GM20431 (cell line): ENCODE data around the gene BGLAP.

ENCODE experiments used
- in situ Hi-C: fragments of 300-500 bp; cut with MseI, MboI; formaldehyde crosslinking; loops from one replicate; pipeline ENCODE4 v1.15.0; 2020; ENCODE audit warnings: low sequenced_read_pairs; ENCODE audit not compliant: unreplicated experiment

Gene BGLAP

GRCh38 chr1:156226116-156226538, 15.9 kb upstream of the BGLAP start:
- in situ Hi-C loops = no loop called here

GRCh38 chr1:156226782-156227181, 15.2 kb upstream of the BGLAP start:
- in situ Hi-C loops = no loop called here

GRCh38 chr1:156228501-156228900, 13.5 kb upstream of the BGLAP start:
- in situ Hi-C loops = no loop called here

GRCh38 chr1:156229809-156230472, 12.0 kb upstream of the BGLAP start:
- in situ Hi-C loops = no loop called here

- in situ Hi-C loops = no loop called here
Measured at GRCh38 chr1:156230473-156230837, 11.5 kb upstream of the BGLAP start.

- in situ Hi-C loops = no loop called here
Measured at GRCh38 chr1:156232201-156232894, 9.6 kb upstream of the BGLAP start.

- in situ Hi-C loops = no loop called here
Measured at GRCh38 chr1:156233426-156234127, 8.4 kb upstream of the BGLAP start.

- in situ Hi-C loops = no loop called here
Measured at GRCh38 chr1:156236164-156236563, 5.8 kb upstream of the BGLAP start.

- in situ Hi-C loops = no loop called here
Measured at GRCh38 chr1:156238248-156238647, 3.7 kb upstream of the BGLAP start.

- in situ Hi-C loops = no loop called here
Measured at GRCh38 chr1:156241311-156241811, 623 bp upstream of the BGLAP start.

GRCh38 chr1:156242738-156243137, 754 bp downstream of the BGLAP start:
- in situ Hi-C loops = no loop called here

- in situ Hi-C loops = no loop called here
Measured at GRCh38 chr1:156244126-156244525, 2.1 kb downstream of the BGLAP start.

- in situ Hi-C loops = no loop called here
Measured at GRCh38 chr1:156244712-156245111, 2.7 kb downstream of the BGLAP start.

- in situ Hi-C loops = no loop called here
Measured at GRCh38 chr1:156245451-156246232, 3.7 kb downstream of the BGLAP start.

- in situ Hi-C loops = no loop called here
Measured at GRCh38 chr1:156246241-156246780, 4.3 kb downstream of the BGLAP start.

- in situ Hi-C loops = no loop called here
Measured at GRCh38 chr1:156246781-156247459, 4.9 kb downstream of the BGLAP start.

- in situ Hi-C loops = no loop called here
Measured at GRCh38 chr1:156247460-156248322, 5.7 kb downstream of the BGLAP start, which contains the start of gene PAQR6. TSS of gene PAQR6 (minus strand) at chr1:156248056. CDS start at chr1:156246731, 1,325 bp downstream.

GRCh38 chr1:156248323-156248683, 6.3 kb downstream of the BGLAP start:
- in situ Hi-C loops = no loop called here

- in situ Hi-C loops = no loop called here
Measured at GRCh38 chr1:156249593-156249992, 7.6 kb downstream of the BGLAP start.
